Measurements from ENCODE around the gene ESPN.
"Not testable (repeated sequence)": the region's sequence is repeated elsewhere in the genome, so short reads cannot be mapped to it uniquely, and the experiment has no call there.

ESPN gene

GRCh38 chr1:6424619-6425593 is at the start of gene ESPN:
TSS of gene ESPN (plus strand) at chr1:6424776. CDS start at chr1:6424956, 180 bp downstream.
- DNase-seq (ENCODE audit: low spot score): no peak

GRCh38 chr1:6378096-6378746 is 46.4 kb upstream of the ESPN start:
- no peak for DNase-seq (ENCODE audit: low spot score)

GRCh38 chr1:6380037-6380436 is 44.5 kb upstream of the ESPN start:
- DNase-seq (ENCODE audit: low spot score): no peak

- DNase-seq (ENCODE audit: low spot score): no peak
Observed at GRCh38 chr1:6384135-6384534, 40.4 kb upstream of the ESPN start.

- peak; percentile 86 for DNase-seq (ENCODE audit: low spot score)
Observed at GRCh38 chr1:6384962-6385361, 39.6 kb upstream of the ESPN start.

- peak; percentile 42 for DNase-seq (ENCODE audit: low spot score)
Observed at GRCh38 chr1:6385488-6386191, 38.9 kb upstream of the ESPN start.

- no peak for DNase-seq (ENCODE audit: low spot score)
Observed at GRCh38 chr1:6386371-6386949, 38.1 kb upstream of the ESPN start.

GRCh38 chr1:6389971-6390370 is 34.6 kb upstream of the ESPN start:
- DNase-seq (ENCODE audit: low spot score): no peak

- peak; percentile 36 for DNase-seq (ENCODE audit: low spot score)
Observed at GRCh38 chr1:6391951-6392808, 32.4 kb upstream of the ESPN start.

GRCh38 chr1:6392809-6393399 is 31.7 kb upstream of the ESPN start:
- DNase-seq (ENCODE audit: low spot score): no peak

GRCh38 chr1:6393400-6394187 is 31.0 kb upstream of the ESPN start, which contains the start of gene ACOT7:
TSS of gene ACOT7 (minus strand) at chr1:6393767. CDS start at chr1:6393399, 368 bp downstream.
- DNase-seq (ENCODE audit: low spot score): peak; percentile 93

- DNase-seq (ENCODE audit: low spot score): not testable (repeated sequence)
Observed at GRCh38 chr1:6395130-6395529, 29.4 kb upstream of the ESPN start.

- not testable (repeated sequence) for DNase-seq (ENCODE audit: low spot score)
Observed at GRCh38 chr1:6395781-6396244, 28.8 kb upstream of the ESPN start.

GRCh38 chr1:6396998-6397397 is 27.6 kb upstream of the ESPN start:
- DNase-seq (ENCODE audit: low spot score): no peak

GRCh38 chr1:6397844-6398441 is 26.6 kb upstream of the ESPN start:
- DNase-seq (ENCODE audit: low spot score): no peak

- DNase-seq (ENCODE audit: low spot score): no peak
Observed at GRCh38 chr1:6399294-6399693, 25.3 kb upstream of the ESPN start.

GRCh38 chr1:6401673-6402072 is 22.9 kb upstream of the ESPN start:
- no peak for DNase-seq (ENCODE audit: low spot score)

GRCh38 chr1:6408023-6408422 is 16.6 kb upstream of the ESPN start:
- DNase-seq (ENCODE audit: low spot score): no peak

- no peak for DNase-seq (ENCODE audit: low spot score)
Observed at GRCh38 chr1:6409053-6409452, 15.5 kb upstream of the ESPN start.

Measured in putamen (tissue), 1 donor.